ENCODE results near the gene GCGR.

GRCh38 chr17:81821147-81821546 is 17.2 kb downstream of the GCGR start:
- TF ChIP-seq CTCF (IDR thresholded peaks at IDR 0.05 in 2 of 3, conservative IDR thresholded peaks at IDR 0.05 in 1 of 3; ENCODE audit: control insufficient read depth in 2 of 3, extremely low read depth in 1 of 3, insufficient read depth in 1 of 3, low read depth in 3 of 3, low read length in 3 of 3) (no peak), RUNX3 (IDR thresholded peaks at IDR 0.05; ENCODE audit: low read length) (no peak), POLR2AphosphoS5 (IDR thresholded peaks at IDR 0.05; ENCODE audit: low read length) (no peak), SREBF2 (IDR thresholded peaks at IDR 0.05; ENCODE audit: low read length) (no peak), CBX5 (IDR thresholded peaks at IDR 0.05; ENCODE audit: low read depth) (no peak), RFX5 (IDR thresholded peaks at IDR 0.05; ENCODE audit: low read depth, low read length) (no peak), BRCA1 (IDR thresholded peaks at IDR 0.05; ENCODE audit: low read depth, low read length) (no peak), JUND (IDR thresholded peaks at IDR 0.05; ENCODE audit: low read depth, low read length) (no peak), E4F1 (IDR thresholded peaks at IDR 0.05; ENCODE audit: borderline replicate concordance, partially characterized antibody) (no peak), SREBF1 (IDR thresholded peaks at IDR 0.05; ENCODE audit: low read length) (no peak), FOXM1 (IDR thresholded peaks at IDR 0.05; ENCODE audit: low read depth, low read length) (no peak), EZH2 (IDR thresholded peaks at IDR 0.05; ENCODE audit: borderline replicate concordance, control insufficient read depth, low read depth, low read length) (no peak), ATF2 (IDR thresholded peaks at IDR 0.05; ENCODE audit: low read length) (no peak)
